HL-60 (cell line): ENCODE measurements around the gene PPIL4.
"Not testable (repeated sequence)": the region's sequence is repeated elsewhere in the genome, so short reads cannot be mapped to it uniquely, and the experiment has no call there.

Experiments used
- DNase-seq, 2 experiments: peaks; one replicate each; pipeline ENCODE4 v3.0.0-alpha.2; 2010 to 2020; ENCODE audit warnings: low read depth in 1 of 2, low spot score in 1 of 2
- H3K27ac ChIP-seq: fragments of 250-450 bp; sonication (Bioruptor Pico); replicated peaks from 2 replicates; pipeline ENCODE4 v1.5.1; 2020; ENCODE audit warnings: mild to moderate bottlenecking, moderate library complexity
- H3K27me3 ChIP-seq: fragments of 250-450 bp; sonication (Bioruptor Pico); 2 replicates; pipeline ENCODE4 v1.5.1; 2021; ENCODE audit warnings: mild to moderate bottlenecking, moderate library complexity; ENCODE audit not compliant: insufficient read depth, poor library complexity, severe bottlenecking
- H3K4me3 ChIP-seq: replicated peaks from 2 replicates; pipeline ENCODE4 v1.5.1; 2011; ENCODE audit warnings: mild to moderate bottlenecking, control low read depth, low read length; ENCODE audit not compliant: insufficient read depth
- CTCF ChIP-seq: IDR thresholded peaks from one replicate; pipeline ENCODE4 v1.5.1; 2011; ENCODE audit warnings: low read length, control low read depth, inconsistent platforms; ENCODE audit not compliant: insufficient read depth
- GABPA ChIP-seq: IDR thresholded peaks from 2 replicates; pipeline ENCODE4 v1.6.1; 2012; ENCODE audit warnings: low read depth
- POLR2AphosphoS5 ChIP-seq: IDR thresholded peaks from 2 replicates; pipeline ENCODE4 v1.6.1; 2012; ENCODE audit warnings: low read depth
- REST ChIP-seq: IDR thresholded peaks from 2 replicates; pipeline ENCODE4 v1.6.1; 2012; ENCODE audit warnings: low read depth; ENCODE audit not compliant: insufficient replicate concordance
- SPI1 ChIP-seq: IDR thresholded peaks from 2 replicates; pipeline ENCODE4 v1.6.1; 2012; ENCODE audit warnings: low read depth, mild to moderate bottlenecking, borderline replicate concordance

The PPIL4 gene

GRCh38 chr6:149468179-149468578 is 77.7 kb downstream of the PPIL4 start:
- H3K4me3 ChIP-seq = no peak overlapping the region
- TF ChIP-seq SPI1 = peak; percentile 78
- TF ChIP-seq POLR2AphosphoS5 = no peak
- no peaks in the 10 kb centered on the region for H3K27me3 ChIP-seq
- DNase-seq = no peak
- no peak overlapping the region for H3K27ac ChIP-seq

- no peak overlapping the region for H3K4me3 ChIP-seq
- TF ChIP-seq REST (no peak), CTCF (no peak), GABPA (no peak)
- H3K27me3 ChIP-seq = no peaks in the 10 kb centered on the region
- no peak for DNase-seq
- no peak overlapping the region for H3K27ac ChIP-seq
Measured at GRCh38 chr6:149467265-149467664, 78.6 kb downstream of the PPIL4 start.

GRCh38 chr6:149464411-149464810 is 81.4 kb downstream of the PPIL4 start:
- no peak overlapping the region for H3K27ac ChIP-seq
- H3K4me3 ChIP-seq = no peak overlapping the region
- TF ChIP-seq CTCF = no peak
- TF ChIP-seq GABPA = no peak
- no peak for TF ChIP-seq POLR2AphosphoS5
- TF ChIP-seq SPI1 = no peak
- no peak for TF ChIP-seq REST
- no peak for DNase-seq
- no peaks in the 10 kb centered on the region for H3K27me3 ChIP-seq

- Histone ChIP-seq H3K27ac (no peak overlapping the region), H3K27me3 (no peaks in the 10 kb centered on the region), H3K4me3 (no peak overlapping the region)
- TF ChIP-seq GABPA (no peak), SPI1 (no peak), CTCF (no peak), POLR2AphosphoS5 (no peak), REST (no peak)
- no peak for DNase-seq
Measured at GRCh38 chr6:149463781-149464180, 82.1 kb downstream of the PPIL4 start.

GRCh38 chr6:149462712-149463111 is 83.1 kb downstream of the PPIL4 start:
- DNase-seq, H3K27me3 ChIP-seq, H3K27ac ChIP-seq, H3K4me3 ChIP-seq: not testable (repeated sequence)
